HG03354 (cell line): Measurements from ENCODE around the gene CAMK4.

ENCODE experiments used
- ATAC-seq: cut with Tn5 transposase; IDR thresholded peaks from one replicate; pipeline ENCODE4 v1.9.1; 2021; ENCODE audit warnings: mild to moderate bottlenecking; ENCODE audit not compliant: unreplicated experiment, poor library complexity, severe bottlenecking

Gene CAMK4

GRCh38 chr5:111364992-111365391, 140.8 kb downstream of the CAMK4 start:
- no peak for ATAC-seq

GRCh38 chr5:111366388-111366787, 142.2 kb downstream of the CAMK4 start:
- ATAC-seq: no peak

- ATAC-seq: no peak
Observed at GRCh38 chr5:111367115-111367514, 142.9 kb downstream of the CAMK4 start.

- ATAC-seq: no peak
Observed at GRCh38 chr5:111372799-111373198, 148.6 kb downstream of the CAMK4 start.

- ATAC-seq: no peak
Observed at GRCh38 chr5:111374380-111374779, 150.2 kb downstream of the CAMK4 start.

- ATAC-seq: no peak
Observed at GRCh38 chr5:111375645-111376044, 151.5 kb downstream of the CAMK4 start.

GRCh38 chr5:111377306-111377705, 153.1 kb downstream of the CAMK4 start:
- ATAC-seq: no peak

- ATAC-seq: no peak
Observed at GRCh38 chr5:111379391-111379816, 155.2 kb downstream of the CAMK4 start.

GRCh38 chr5:111383288-111383970, 159.2 kb downstream of the CAMK4 start:
- no peak for ATAC-seq

GRCh38 chr5:111384220-111384619, 160.0 kb downstream of the CAMK4 start:
- ATAC-seq: no peak

- ATAC-seq: no peak
Observed at GRCh38 chr5:111385051-111385450, 160.9 kb downstream of the CAMK4 start.

- no peak for ATAC-seq
Observed at GRCh38 chr5:111385970-111386831, 162.0 kb downstream of the CAMK4 start.

GRCh38 chr5:111386832-111387162, 162.6 kb downstream of the CAMK4 start:
- no peak for ATAC-seq

GRCh38 chr5:111387361-111387760, 163.2 kb downstream of the CAMK4 start:
- ATAC-seq: no peak

- ATAC-seq: no peak
Observed at GRCh38 chr5:111389390-111390082, 165.4 kb downstream of the CAMK4 start.

- ATAC-seq: no peak
Observed at GRCh38 chr5:111392181-111392580, 168.0 kb downstream of the CAMK4 start.

GRCh38 chr5:111394586-111394985, 170.4 kb downstream of the CAMK4 start:
- ATAC-seq: no peak

- no peak for ATAC-seq
Observed at GRCh38 chr5:111398013-111398412, 173.8 kb downstream of the CAMK4 start.

- ATAC-seq: no peak
Observed at GRCh38 chr5:111399113-111399512, 174.9 kb downstream of the CAMK4 start.

GRCh38 chr5:111401906-111402305, 177.7 kb downstream of the CAMK4 start:
- no peak for ATAC-seq
